Stimulated activated CD8-positive, alpha-beta memory T cell treated with anti-CD3 and anti-CD28 coated beads, Interleukin-7, amount 100 ng/mL, for 4 hours (primary cell): Measurements from ENCODE around the gene CILP.

Source experiments
- DNase-seq, 2 donors: peaks; one replicate each; pipeline ENCODE4 v3.0.0-alpha.2; 2020; ENCODE audit warnings: low read depth in 2 of 2

Gene CILP

DNA sequence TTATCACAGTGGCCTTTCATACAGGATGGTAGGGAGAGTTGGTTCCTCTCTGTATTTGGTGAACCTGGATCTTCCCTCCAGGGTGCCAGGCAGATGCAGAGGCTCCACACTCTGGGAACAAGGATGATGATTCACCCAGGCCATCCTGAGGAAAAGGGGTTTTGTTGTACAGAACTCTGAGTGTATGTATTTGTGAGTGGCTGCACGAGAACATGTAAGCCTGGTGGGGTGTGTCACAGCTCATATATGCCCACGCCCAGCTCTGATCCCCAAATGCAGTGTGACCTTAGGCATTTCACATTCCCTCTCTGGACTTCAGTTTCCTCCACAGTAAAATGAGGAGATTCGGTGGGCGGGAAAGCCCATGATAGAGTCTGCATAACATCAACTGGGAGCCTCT lies 11.6 kb upstream of the CILP start:
- no peak for DNase-seq

DNA sequence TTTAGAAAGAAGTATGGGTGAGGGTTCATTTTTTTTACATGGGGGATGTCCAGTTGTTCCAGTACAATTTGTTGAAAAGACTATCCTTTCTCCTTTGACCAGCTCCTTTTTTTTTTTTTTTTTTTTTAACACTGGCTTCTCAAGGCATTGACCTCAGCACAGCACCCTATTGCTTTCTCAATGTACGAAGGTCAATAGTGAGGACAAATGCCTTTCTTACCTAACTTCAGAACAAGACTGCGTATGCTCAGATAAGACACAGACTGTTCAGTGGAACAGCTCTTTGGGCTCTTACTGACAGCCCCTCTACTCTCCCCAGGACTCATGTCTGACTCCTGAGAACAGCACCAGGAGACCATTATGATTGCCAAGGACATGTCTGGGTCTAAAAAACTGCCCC lies 10.4 kb upstream of the CILP start:
- no peak for DNase-seq

DNA sequence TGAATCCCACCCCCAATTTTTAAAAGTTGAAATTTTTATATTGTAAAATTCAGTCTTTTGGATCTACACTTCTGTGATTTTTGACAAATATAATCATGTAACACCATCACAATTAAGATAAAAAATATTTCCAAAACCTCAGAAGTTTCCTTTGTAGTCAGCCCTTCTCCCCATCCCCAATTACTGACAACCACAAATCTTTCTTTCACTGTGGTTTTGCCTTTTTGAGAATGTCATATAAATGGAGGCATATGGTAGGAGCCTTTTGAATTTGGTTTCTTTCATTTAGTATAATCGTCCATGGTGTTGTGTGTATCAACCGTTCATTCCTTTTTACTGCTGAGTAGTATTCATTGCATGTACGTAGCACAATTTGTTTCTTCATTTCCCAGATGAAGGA lies 7.9 kb upstream of the CILP start:
- DNase-seq = no peak

DNA sequence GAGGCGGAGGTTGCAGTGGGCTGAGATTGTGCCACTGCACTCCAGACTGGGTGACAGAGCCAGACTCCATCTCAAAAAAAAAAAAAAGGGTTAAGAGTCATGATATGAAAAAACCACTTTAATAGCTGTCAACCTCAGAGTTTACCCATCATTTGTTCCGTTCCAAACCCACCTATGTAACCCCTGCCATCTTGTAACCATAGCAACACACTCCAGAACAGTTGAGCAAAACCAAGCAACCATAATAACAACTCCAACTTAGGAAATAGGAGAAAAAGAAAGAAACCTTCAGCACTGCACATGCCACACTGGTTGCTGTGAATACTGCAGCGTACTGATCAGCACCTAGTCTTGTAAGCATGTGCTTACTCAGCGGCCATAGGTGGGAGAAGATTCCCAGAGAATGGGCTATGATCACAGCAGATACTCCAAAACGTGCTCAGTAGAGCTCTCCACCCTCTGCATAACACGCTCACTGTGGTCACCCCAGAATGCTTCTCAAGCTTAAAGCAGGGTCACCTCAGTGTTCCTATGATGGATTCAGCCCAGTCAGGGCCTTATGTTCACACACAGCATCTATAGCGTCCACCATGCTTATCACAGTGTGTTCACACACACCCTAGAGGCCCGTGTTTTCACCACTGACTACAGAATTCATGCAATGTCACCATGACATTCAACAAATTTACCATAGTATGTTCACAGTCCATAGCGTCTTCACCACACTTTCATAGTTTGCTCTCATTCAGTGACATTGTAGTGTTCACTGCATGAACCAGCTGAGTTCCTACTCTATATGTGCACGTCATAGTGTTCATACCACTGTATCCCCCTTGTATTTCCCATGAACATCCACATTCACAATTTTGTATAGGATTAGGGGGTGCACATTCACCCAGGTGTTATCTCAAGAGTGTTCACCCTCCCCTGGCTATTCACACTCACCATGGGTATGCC lies 6.5 kb upstream of the CILP start:
- no peak for DNase-seq

DNA sequence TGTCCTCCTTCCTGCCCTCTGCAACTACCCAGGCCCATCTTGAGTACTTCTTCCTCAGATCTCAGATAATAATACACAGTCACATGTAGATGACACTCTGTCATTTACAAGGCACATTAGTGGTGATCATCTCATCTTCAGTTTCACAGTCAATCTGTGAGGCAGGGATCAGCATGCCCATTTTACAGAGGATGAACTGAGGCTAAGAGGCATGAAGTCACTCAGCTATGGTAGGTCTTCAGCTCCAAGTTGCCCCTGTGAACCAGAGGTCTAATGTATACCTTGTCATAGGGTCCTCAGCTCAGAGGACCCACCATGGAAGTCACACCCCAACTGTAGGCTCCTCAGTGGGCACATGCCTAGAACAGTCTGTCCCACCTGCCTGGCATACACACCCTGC lies 4.2 kb upstream of the CILP start:
- DNase-seq = no peak

DNA sequence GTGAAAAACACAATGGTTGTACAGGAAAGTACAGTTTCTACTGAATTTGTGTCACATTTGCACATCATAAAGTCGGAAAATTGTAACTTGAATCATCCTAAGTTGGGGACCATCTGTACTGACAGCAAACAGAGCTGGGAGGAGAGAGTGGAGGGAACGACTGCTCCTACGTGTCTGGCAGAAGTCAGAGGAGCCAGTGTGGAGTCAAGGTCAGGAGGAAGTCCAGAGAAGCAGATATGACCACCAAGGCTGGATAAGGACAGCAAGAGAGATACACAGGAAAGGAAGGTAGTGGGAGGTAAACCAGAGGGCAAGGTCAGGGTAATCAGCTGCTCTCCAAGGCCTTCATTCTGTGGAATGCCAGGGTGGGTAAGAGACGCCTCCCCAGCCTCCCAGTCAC lies 2.7 kb upstream of the CILP start:
- DNase-seq = no peak

DNA sequence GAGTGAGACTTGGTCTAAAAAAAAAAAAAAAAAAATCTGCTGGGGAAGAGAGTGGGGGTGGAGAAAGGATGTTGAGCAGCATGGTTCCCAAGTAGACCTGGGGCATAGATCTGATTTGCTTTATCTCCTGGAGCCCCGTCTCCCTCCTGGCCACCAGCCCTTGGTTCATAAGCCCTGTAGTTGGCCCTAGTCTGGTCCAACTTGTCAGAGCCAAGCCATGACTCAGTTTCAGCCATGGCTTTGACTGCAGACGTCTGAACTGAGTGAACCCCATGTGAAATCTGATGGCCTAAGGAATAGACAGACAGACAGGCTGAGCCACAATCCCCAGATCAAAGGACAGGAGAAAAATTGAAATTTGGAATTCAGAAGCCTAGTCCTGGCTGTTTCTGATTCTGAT lies 2.0 kb upstream of the CILP start:
- no peak for DNase-seq

DNA sequence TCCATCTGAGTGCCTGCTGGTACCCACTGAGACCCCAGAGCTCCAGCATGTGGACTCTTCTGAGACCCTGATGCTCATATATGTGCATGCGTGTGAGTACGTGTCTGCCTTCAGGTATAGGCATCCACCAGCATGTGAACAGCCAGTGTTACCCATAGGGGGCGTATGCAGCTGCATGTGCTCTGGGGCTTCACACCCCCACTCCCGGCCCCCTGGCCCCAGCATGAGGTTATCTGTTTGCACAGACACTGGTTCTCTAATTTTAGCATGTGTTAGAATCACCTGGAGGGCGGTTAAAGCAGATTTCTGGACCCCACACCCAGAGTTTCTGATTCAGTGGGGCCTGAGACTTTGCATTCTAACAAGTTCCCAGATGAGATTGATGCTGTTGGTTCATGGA lies 824 bp upstream of the CILP start:
- DNase-seq = no peak

DNA sequence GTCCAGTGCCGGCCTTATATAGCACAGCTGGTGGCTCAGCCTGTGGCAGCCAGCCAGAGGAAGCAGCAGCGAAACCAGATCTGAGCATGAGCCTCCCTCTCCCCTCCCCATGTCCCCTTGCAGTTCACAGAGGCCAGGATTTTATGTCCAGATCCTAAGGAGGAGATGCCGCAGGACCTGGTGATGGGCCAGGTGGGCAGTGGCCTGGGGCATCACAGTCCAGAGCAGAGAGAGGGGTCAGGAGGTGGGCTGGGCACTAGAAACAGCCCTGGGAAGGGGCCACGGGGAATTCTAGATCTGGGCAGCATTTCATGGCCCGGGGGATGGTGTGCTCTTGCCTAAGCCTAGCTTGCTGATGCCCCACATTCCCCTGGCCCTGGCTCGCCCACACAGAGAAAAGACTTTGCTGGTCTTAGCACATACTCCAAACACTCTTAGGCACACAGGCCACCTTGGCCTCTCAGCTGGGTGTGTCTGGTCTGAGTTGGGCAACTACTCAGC lies 259 bp upstream of the CILP start:
- no peak for DNase-seq

DNA sequence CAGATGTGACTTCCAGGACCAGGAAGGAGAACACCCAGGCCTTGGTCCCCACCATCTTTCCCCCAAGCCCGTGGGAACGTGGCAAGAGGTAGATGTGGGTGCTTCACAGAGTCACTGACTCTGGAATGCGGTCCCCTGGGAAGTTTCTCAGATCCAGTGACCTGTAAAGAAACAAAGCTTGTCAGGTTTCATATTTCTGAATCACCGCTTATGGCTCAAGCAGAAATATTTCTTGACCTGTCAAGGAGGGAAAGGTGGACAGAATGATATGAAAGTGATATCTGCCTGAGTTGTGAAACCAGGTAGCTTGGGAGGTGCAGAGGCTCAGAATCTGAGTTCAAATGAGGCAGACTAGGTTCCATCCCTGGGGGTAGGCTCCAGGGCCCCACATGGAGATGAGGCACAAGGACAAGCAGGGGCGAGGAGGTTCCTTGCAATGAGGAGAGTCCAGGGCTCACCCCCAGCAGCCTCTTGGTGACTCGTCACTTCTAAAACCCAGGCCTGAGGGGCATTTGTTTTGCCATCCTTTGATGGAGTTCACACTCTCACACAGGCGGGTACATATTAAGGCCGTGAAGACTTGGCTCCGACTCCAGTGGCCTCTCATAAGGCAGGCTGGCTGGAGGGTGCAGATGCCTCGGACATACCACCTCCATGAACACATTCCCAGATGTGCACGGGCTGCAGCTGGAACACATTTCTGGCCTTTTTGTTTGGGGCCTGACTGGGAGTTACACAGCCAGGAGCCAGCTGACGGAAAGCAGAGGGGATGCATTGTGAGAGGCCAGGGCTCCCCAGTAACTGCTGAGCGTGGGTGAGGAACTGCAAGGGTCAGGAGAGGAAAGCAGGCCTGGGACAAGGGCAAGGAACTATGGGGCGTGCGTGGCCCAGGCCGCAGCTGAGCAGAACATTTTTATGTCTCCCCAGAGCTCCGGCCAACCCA lies 1.3 kb downstream of the CILP start:
- DNase-seq = no peak

DNA sequence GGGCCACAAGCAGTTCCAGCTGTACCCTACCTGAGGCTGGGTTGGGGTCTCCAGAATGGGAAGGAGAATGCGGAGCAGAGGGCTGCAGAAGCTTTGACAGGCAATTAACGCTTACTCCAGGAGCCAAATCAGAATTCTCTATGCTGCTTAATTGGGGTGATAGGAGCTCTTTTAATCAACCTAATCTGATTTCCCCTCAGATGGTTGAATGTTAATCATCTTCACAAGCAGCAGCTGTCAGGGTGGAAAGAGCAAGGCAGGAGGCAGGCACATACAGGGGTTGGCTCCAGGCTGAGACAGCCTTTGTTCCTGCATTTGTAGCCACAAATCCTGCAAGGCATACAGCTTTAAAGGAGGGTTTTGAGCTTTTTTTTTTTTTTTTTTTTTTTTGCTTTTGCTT lies 2.6 kb downstream of the CILP start:
- DNase-seq = no peak

DNA sequence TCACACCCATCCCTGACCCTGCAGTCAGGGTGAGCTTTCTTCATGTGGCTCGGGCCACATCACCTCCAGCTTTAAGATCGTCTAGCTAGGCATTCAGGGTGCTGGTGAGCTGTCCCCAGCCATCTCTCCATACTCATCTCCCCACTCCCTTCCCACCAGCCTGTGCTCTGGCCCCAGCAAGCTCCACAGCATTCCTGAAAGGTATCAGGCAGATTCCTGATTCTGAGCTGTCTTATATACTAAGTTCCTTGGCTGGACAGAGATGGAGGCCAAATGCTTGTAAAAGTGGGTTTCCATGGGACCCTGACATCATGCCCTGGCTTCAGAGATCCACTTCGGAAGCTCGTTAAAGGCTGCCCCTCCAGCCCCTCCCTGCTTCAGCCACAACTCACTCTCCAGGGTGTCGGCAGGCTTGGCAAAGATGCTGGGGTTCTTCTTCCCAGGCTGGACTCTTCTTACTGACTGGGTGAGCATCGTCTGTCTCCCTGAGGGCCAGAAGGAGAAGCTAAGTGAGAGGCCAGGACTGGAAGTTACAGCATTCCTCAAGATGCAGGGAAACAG lies 3.9 kb downstream of the CILP start:
- no peak for DNase-seq

DNA sequence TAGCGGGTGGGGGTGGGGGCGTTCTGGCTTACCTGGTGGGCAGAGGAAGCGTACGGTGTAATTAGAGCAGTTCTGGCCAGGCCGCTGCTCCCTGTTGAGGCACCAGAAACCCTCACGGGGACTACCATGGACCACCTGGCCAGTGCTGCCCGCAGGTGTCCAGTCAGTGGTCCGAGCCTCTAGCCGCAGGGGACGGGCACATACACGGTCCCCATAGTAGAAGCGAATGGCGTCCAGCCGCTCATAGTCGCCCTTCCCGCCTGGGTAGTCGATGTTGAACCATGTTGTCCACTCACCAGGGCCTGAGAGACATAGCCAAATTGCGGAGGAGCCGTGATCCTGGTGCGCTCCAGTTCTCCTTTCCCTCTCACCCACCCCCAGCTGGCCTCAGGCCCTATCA lies 4.5 kb downstream of the CILP start:
- DNase-seq = no peak

DNA sequence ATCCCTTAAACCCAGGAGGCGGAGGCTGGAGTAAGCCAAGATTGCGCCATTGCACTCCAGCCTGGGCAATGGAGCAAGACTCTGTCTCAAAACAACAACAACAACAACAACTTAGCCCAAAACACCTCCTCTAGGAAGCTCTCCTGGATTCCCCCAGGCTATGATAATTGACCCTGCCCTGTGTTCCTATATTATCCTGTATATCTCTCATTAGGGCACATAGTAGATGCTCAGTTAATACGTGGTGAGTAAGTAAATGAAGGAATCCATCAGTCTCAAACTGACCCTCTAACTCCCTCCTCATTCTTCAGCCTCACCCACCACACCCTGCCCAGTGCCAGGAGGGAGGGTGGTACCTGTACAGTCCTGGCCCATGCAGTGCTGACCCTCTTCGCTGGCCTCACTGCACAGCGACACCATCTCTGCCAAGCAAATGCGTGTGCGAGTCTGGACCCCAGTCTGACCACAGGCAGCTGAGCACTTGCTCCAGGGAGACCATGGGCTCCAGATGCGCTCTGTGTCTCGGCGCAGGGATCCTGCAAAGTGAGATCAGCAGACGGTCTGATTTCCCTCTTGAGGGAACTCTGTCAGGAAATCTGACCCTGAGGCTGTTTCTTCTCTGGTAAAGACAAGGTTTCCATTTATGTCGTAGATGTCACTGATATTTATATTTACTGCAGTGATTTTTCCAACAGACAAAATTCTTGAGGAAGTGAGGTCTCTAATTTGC lies 6.2 kb downstream of the CILP start:
- no peak for DNase-seq

DNA sequence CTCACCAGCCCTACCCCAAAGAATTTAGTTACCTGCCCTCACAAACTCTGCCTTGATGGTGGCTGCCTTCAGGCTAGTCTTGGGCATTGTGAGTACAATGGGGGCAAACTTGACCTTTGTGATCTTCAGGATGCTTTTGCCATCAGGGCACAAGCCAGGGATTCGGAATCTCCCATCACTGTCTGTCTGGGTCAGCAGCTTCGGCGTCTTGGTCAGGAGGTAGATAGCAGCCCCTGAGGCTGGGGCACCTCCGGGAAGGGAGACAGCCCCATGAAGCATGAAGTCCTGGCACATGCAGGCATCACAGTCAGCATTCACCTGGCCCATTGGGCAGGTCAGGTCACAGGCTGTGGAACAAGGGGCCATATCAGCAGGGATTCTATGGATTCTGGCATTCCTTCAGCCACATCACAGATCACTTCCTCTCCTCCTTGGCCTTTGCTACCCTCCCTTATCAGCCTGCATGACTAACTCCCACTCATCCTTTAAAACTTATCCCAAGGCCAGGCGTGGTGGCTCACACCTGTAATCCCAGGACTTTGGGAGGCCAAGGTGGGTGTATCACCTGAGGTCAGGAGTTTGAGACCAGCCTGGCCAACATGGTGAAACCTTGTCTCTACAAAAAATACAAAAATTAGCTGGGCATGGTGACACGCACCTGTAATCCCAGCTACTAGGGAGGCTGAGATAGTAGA lies 6.9 kb downstream of the CILP start:
- DNase-seq = no peak

DNA sequence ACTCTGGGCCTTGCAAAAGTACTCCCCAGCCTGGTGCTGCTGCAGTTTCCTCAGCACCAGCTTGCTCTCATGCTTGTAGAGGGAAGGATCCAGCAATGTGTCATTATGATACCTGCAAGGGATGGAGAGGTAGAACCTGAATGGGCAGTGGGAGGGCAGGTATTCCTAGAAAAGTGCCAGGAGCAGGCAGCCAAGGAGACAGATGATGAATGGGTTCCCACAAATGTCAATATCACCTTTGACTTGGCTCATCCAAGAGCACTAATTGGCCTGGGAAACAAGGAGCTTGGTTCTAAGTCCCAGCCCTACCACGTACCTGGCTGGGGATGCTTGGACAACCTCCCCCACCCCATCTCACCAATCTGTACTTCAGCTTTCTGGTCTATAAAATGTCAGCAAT lies 9.4 kb downstream of the CILP start:
- DNase-seq = no peak

DNA sequence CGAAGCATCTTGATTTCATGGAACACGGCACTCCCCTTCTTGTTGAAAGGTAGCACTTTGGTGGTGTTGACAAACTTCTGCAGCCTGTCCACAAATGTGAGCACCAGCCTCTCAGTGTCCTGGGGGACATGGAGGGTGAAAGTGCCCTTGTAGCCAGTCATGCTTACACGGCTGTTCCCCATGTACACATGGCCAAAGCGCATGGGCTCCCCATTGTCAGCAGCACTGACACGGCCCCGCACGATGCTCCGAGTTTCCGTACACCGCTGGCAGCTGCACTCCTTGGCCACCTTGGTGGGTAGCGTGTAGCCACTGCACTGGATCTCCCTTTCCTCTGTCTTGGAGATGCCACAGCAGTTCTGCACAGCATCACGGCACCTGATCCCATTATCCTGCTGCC lies 12.7 kb downstream of the CILP start:
- no peak for DNase-seq

DNA sequence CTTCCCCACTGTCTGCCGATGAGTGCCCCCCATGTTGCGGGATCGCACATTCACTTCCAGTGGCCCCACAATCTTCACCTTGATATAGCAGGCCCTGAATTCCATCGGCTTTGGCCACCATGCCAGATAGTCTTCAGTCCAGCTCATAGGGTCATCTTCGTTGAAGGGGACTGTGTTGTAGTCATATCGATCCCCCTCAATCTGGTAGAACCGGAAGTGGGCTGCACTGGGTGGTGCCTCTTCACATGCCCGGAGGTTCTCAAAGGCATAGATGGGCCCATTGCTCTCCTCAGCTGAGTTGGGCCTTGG lies 14.0 kb downstream of the CILP start:
- DNase-seq = no peak

DNA sequence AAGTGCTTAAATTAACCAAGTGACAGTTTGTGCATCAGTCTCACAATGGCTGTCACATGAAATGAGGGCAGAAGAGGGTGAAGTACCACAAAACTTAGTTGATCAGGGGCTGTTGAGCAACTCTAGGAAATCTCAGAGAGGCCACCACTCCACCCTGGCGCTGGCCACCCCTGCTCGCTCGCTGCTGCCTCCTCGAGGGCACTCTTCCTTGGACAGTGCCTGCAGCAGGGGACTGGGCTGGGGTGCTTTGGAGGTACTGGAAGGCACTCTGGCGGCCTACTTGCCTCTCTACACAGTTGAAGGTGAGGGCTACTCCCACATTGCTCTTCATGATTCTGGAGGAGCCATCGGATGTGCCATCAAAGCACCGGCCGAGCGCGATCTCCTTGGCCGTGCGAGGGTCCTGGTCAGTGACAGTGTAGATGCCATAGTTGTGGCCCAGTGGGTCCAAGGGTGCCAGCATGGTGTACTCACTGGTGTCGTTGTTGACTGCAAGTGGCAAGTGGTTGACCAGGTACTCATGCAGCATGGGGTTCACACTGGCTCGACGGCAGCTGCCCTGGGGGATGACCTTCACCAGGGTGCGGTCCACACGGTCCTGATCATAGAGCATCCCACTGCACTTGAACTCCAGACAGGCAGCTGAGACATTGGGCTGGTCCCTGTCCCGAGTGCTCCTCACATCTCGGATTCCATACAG lies 14.5 kb downstream of the CILP start:
- DNase-seq = no peak

DNA sequence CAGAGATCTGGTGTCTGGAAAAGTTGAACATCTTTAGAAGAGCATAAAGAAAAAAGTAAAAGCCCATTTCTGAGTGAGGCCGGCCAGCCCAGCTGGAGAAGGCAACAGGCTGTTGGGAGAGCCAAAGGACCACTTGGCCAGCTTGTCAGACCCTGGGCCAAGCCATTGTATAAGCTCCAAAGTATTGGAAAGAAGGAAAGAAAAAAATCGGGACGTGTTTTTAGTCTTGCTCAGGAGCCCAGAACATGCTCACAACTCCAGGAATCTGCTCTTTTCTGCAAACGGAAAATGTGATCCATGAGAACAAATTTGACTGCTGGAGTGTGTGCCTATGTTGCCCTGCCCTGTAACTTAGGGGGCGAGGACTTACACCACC lies 15.7 kb downstream of the CILP start:
- DNase-seq = no peak
